Measurements from ENCODE around the gene MS4A18. TPM values are rescaled to one million over a fixed set of nuclear protein-coding genes. Genes with fewer than 3 reads are reported as not detected.

The MS4A18 gene
- total RNA-seq, 4 donors from 2014 or later: not detected

DNA sequence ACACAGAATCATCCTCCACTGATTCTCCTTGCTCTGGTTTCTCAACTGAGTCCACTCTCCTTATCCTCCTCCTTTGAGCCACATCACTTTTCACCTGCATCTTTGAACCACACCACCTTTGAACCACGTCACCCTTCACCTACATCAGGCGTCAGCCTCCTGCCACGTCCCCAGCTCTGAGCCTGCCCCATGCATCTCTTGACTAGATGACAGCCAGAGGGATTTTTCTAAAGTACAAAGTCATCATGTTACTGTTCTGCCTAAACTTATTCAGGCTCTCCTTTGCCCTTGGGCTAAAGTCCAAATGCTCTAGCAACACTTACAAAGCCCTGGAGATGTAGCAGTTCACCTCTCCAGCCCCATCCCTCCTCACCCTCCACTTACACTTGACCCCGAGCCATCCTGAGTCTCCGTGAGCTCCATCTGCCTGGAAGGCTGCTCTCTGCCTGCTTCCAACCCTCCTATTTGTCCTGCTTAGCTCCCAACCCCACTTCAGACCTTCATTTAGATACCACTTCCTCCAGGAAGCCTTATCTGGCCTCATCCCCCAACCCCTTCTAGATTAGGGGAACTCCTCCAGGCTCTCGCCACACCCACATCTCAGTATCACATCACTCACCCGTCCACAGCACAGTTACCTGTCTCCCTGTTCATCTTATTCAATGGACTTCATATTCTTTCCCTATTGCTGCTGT, 56.9 kb downstream of the MS4A18 start:
- no peaks in the 10 kb centered on the region for H3K4me1 ChIP-seq
- no peak overlapping the region for H3K4me3 ChIP-seq
- no peak for DNase-seq (ENCODE audit: low spot score in 2 of 2)
- H3K27ac ChIP-seq: no peak overlapping the region
- TF ChIP-seq POLR2A (IDR thresholded peaks at IDR 0.05): no peak
- TF ChIP-seq EP300 (IDR thresholded peaks at IDR 0.05): no peak
- no peak for TF ChIP-seq POLR2AphosphoS5 (IDR thresholded peaks at IDR 0.05)
- no peak for TF ChIP-seq CTCF (IDR thresholded peaks at IDR 0.05)
- WGBS: 73% methylated on average over 7 of the region's 7 CpGs
- H3K36me3 ChIP-seq: no peaks in the 10 kb centered on the region
- no peaks in the 10 kb centered on the region for H3K27me3 ChIP-seq
- H3K9me3 ChIP-seq: no peaks in the 10 kb centered on the region

- no peaks in the 10 kb centered on the region for H3K9me3 ChIP-seq
- no peak for TF ChIP-seq POLR2A (IDR thresholded peaks at IDR 0.05)
- no peak for TF ChIP-seq POLR2AphosphoS5 (IDR thresholded peaks at IDR 0.05)
- TF ChIP-seq CTCF (IDR thresholded peaks at IDR 0.05): no peak
- no peak for TF ChIP-seq EP300 (IDR thresholded peaks at IDR 0.05)
Measured at GRCh38 chr11:60781981-60782316, 57.4 kb downstream of the MS4A18 start.

GRCh38 chr11:60782393-60783140, 58.0 kb downstream of the MS4A18 start:
- Histone ChIP-seq H3K27ac (no peak overlapping the region), H3K4me3 (no peak overlapping the region), H3K9me3 (no peaks in the 10 kb centered on the region), H3K27me3 (no peaks in the 10 kb centered on the region), H3K36me3 (no peaks in the 10 kb centered on the region), H3K4me1 (no peaks in the 10 kb centered on the region)
- no peak for DNase-seq (ENCODE audit: low spot score in 2 of 2)
- TF ChIP-seq EP300 (IDR thresholded peaks at IDR 0.05): no peak
- no peak for TF ChIP-seq CTCF (IDR thresholded peaks at IDR 0.05)
- TF ChIP-seq POLR2A (IDR thresholded peaks at IDR 0.05): no peak
- TF ChIP-seq POLR2AphosphoS5 (IDR thresholded peaks at IDR 0.05): no peak
- WGBS: 88% methylated on average over 12 of the region's 12 CpGs

More at GRCh38 chr11:60781981-60782316, 57.4 kb downstream of the MS4A18 start:
- no peak overlapping the region for H3K27ac ChIP-seq
- no peaks in the 10 kb centered on the region for H3K27me3 ChIP-seq
- H3K4me1 ChIP-seq: no peaks in the 10 kb centered on the region
- no peak overlapping the region for H3K4me3 ChIP-seq
- DNase-seq (ENCODE audit: low spot score in 2 of 2): no peak
- 93% methylated on average over 4 of the region's 4 CpGs for WGBS
- no peaks in the 10 kb centered on the region for H3K36me3 ChIP-seq

GRCh38 chr11:60783141-60783484, 58.6 kb downstream of the MS4A18 start:
- no peaks in the 10 kb centered on the region for H3K9me3 ChIP-seq
- no peak for DNase-seq (ENCODE audit: low spot score in 2 of 2)
- TF ChIP-seq POLR2AphosphoS5 (IDR thresholded peaks at IDR 0.05): no peak
- H3K27me3 ChIP-seq: no peaks in the 10 kb centered on the region
- H3K36me3 ChIP-seq: no peaks in the 10 kb centered on the region
- H3K27ac ChIP-seq: no peak overlapping the region
- 89% methylated on average over 8 of the region's 8 CpGs for WGBS
- no peak overlapping the region for H3K4me3 ChIP-seq
- no peaks in the 10 kb centered on the region for H3K4me1 ChIP-seq

DNA sequence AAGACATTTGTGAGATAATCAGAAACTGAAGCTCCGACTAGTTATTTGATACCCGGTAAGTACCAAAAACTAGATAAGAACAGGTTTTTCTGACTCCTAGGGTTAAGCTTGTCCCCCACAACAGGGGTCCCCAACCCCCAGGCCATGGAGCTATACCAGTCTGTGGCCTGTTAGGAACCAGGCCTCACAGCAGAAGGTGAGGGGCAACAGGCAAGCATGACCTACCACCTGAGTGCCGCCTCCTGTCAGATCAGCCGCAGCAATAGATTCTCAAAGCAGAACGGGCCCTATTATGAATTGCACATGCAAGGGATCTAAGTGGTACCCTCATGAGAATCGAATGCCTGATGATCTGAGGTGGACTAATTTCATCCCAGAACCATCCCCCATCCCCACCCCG, 59.4 kb downstream of the MS4A18 start:
- Histone ChIP-seq H3K27me3 (no peaks in the 10 kb centered on the region), H3K4me1 (no peaks in the 10 kb centered on the region), H3K36me3 (no peaks in the 10 kb centered on the region), H3K9me3 (no peaks in the 10 kb centered on the region), H3K27ac (no peak overlapping the region), H3K4me3 (no peak overlapping the region)
- TF ChIP-seq POLR2A (IDR thresholded peaks at IDR 0.05) (no peak), CTCF (IDR thresholded peaks at IDR 0.05) (no peak), EP300 (IDR thresholded peaks at IDR 0.05) (no peak), POLR2AphosphoS5 (IDR thresholded peaks at IDR 0.05) (no peak)
- 91% methylated on average over 7 of the region's 7 CpGs for WGBS
- DNase-seq (ENCODE audit: low spot score in 2 of 2): no peak
